ENCODE results near the gene GRAP2. TPM values are rescaled to one million over a fixed set of nuclear protein-coding genes. Genes with fewer than 3 reads are reported as not detected.

The GRAP2 gene
- total and polyA plus RNA-seq, 2 of the 8 experiments (the other 6 are each of a cell fraction or from before 2014, with no cell fraction given), result 0.08 TPM; not detected in 1

DNA sequence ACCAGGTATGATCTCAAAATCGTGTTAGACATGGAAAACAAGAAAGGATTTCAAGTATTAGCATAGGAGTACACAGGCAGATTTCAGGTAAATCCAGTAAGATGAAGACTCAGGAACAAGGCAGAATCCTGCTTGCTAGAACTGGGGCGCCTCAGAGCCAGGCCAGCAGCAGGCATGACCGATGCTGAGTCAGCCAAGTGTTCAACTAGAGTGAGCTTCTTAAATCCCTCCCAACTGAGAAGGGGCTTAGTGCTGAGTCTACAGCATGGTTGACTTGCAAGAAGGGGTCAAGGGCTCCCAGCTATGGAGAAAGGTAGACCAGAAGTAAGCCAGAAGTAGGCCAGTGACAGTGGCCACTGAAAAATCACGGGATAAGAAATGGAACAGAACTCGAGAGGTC is 12.4 kb downstream of the GRAP2 start:
- no peak overlapping the region for H2BK20ac ChIP-seq (ENCODE audit: low read length)
- no peak overlapping the region for H2AK5ac ChIP-seq (ENCODE audit: low read depth, low read length)
- H3K4me1 ChIP-seq (replicated peaks in 1 of 4; ENCODE audit: control insufficient read depth in 3 of 4, insufficient read depth in 4 of 4, low read length in 3 of 4), result peaks cover 0 to 7% (median 3%) of the 10 kb centered on the region in 4 experiments; a peak in 6 of 7 replicates
- no peak overlapping the region for H3K56ac ChIP-seq (replicated peaks; ENCODE audit: insufficient read length, low read depth, low read length)
- CTCF ChIA-PET (ENCODE audit: partially characterized antibody), result interaction anchor here (1.6 to 2.6 kb wide), 3 partner anchors 12 to 114 kb away, joined by 3 to 8 read pairs (median 5); no protein-coding TSS in a partner anchor
- no peaks in the 10 kb centered on the region; a peak in 1 of 4 replicates for H3K9me3 ChIP-seq (ENCODE audit: insufficient read depth in 2 of 2, low read depth in 1 of 2, low read length in 1 of 2)
- H2BK120ac ChIP-seq (replicated peaks; ENCODE audit: low read depth, low read length), result no peak overlapping the region
- no peaks in the 10 kb centered on the region for H3K36me3 ChIP-seq (ENCODE audit: control insufficient read depth in 2 of 4, insufficient read depth in 4 of 4, low read length in 3 of 4)
- POLR2A ChIA-PET (ENCODE audit: partially characterized antibody), result no interaction called here
- H2AFZ ChIP-seq (ENCODE audit: low read length), result no peak overlapping the region
- no peak overlapping the region for H3K23ac ChIP-seq (ENCODE audit: insufficient read length)
- H3K79me2 ChIP-seq (ENCODE audit: control insufficient read depth in 1 of 2, insufficient read depth in 2 of 2, low read length in 2 of 2), result no peaks in the 10 kb centered on the region
- no peak overlapping the region for H2BK12ac ChIP-seq (ENCODE audit: low read depth, low read length)
- H3K14ac ChIP-seq (ENCODE audit: insufficient read length), result no peak overlapping the region
- FAIRE-seq (no peak), DNase-seq (ENCODE audit: low read depth in 1 of 2, low spot score in 2 of 2) (no peak)
- H3K27ac ChIP-seq (ENCODE audit: low read depth, low read length), result no peak overlapping the region
- H3K79me1 ChIP-seq (ENCODE audit: low read depth, low read length), result no peaks in the 10 kb centered on the region
- no peaks in the 10 kb centered on the region for H4K20me1 ChIP-seq (replicated peaks in 1 of 2; ENCODE audit: control insufficient read depth in 1 of 2, insufficient read depth in 2 of 2, low read length in 2 of 2)
- H2BK15ac ChIP-seq (ENCODE audit: low read length), result no peak overlapping the region
- TF ChIP-seq YY1 (IDR thresholded peaks at IDR 0.05; ENCODE audit: low read depth, low read length), result no peak
- TF ChIP-seq GABPA (IDR thresholded peaks at IDR 0.05; ENCODE audit: borderline replicate concordance, insufficient read depth, low read length), result no peak
- TF ChIP-seq SUZ12 (IDR thresholded peaks at IDR 0.05; ENCODE audit: low read length), result no peak
- TF ChIP-seq CBX5 (IDR thresholded peaks at IDR 0.05; ENCODE audit: low read depth, low read length), result no peak
- TF ChIP-seq, protein P1, sequence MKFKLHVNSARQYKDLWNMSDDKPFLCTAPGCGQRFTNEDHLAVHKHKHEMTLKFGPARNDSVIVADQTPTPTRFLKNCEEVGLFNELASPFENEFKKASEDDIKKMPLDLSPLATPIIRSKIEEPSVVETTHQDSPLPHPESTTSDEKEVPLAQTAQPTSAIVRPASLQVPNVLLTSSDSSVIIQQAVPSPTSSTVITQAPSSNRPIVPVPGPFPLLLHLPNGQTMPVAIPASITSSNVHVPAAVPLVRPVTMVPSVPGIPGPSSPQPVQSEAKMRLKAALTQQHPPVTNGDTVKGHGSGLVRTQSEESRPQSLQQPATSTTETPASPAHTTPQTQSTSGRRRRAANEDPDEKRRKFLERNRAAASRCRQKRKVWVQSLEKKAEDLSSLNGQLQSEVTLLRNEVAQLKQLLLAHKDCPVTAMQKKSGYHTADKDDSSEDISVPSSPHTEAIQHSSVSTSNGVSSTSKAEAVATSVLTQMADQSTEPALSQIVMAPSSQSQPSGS (IDR thresholded peaks at IDR 0.05; ENCODE audit: low read length), result no peak
- no peak for TF ChIP-seq CREB1 (IDR thresholded peaks at IDR 0.05)
- no peak for TF ChIP-seq EGR1 (IDR thresholded peaks at IDR 0.05; ENCODE audit: borderline replicate concordance, low read depth, low read length)
- H4K91ac ChIP-seq (replicated peaks; ENCODE audit: insufficient read length, low read length), result no peak overlapping the region
- 92% methylated on average over 5 of the region's 5 CpGs; no CpG with 5 or more reads in 1 of the 2 experiments for WGBS, 2 experiments (ENCODE audit: extremely low coverage in 1 of 2, insufficient coverage in 1 of 2, insufficient read length in 1 of 2, insufficient replicate concordance in 2 of 2, low coverage in 1 of 2, low lambda C conversion rate in 2 of 2, missing lambda C conversion rate in 1 of 2)
- H3K23me2 ChIP-seq (ENCODE audit: low read depth, low read length), result no peaks in the 10 kb centered on the region
- no peak overlapping the region for H3K18ac ChIP-seq (ENCODE audit: extremely low read depth, low read length)
- H3K4ac ChIP-seq (replicated peaks; ENCODE audit: insufficient read length, low read depth, low read length), result no peak overlapping the region
- no peak overlapping the region for H3K4me2 ChIP-seq (ENCODE audit: insufficient read depth in 1 of 2, low read depth in 2 of 2, low read length in 2 of 2)
- no peak overlapping the region for H4K8ac ChIP-seq (ENCODE audit: extremely low read depth, insufficient read depth, low read length)
- H2BK5ac ChIP-seq (ENCODE audit: low read depth, low read length), result no peak overlapping the region
- no peak overlapping the region for H3K4me3 ChIP-seq (ENCODE audit: extremely low read depth in 1 of 4, insufficient read depth in 2 of 4, low read depth in 3 of 4, low read length in 4 of 4)
- peaks cover 0 to 1% (median 0%) of the 10 kb centered on the region in 4 experiments; a peak in 1 of 7 replicates for H3K27me3 ChIP-seq (replicated peaks in 1 of 4; ENCODE audit: control insufficient read depth in 3 of 4, extremely low read depth in 1 of 4, insufficient read depth in 3 of 4, low read length in 3 of 4)
- H3K9ac ChIP-seq (replicated peaks in 1 of 4; ENCODE audit: extremely low read depth in 1 of 4, low read depth in 3 of 4, low read length in 3 of 4), result no peak overlapping the region
- no peak overlapping the region for H4K5ac ChIP-seq (ENCODE audit: insufficient read length, low read depth, low read length)

All from H1 (cell line).